ENCODE results near the gene INO80D.

GRCh38 chr2:206083602-206084438, 2.2 kb downstream of the INO80D start:
- no peak for TF ChIP-seq CTCF (IDR thresholded peaks at IDR 0.05)
- no peak for TF ChIP-seq POLR2A (IDR thresholded peaks at IDR 0.05)

All from uterus (tissue), 2 donors.